Measurements from ENCODE around the gene YWHAB. TPM values are rescaled to one million over a fixed set of nuclear protein-coding genes. Genes with fewer than 3 reads are reported as not detected.

Gene YWHAB
- total RNA-seq, 1 donor from 2014 or later, result 293 TPM

GRCh38 chr20:44866703-44867335 lies 18.7 kb upstream of the YWHAB start:
- intact Hi-C loops (cut with micrococcal nuclease), result loop anchor here (1.0 to 2.0 kb wide), 3 partner anchors 66 to 182 kb away; no protein-coding TSS in a partner anchor

GRCh38 chr20:44869471-44869870 lies 16.0 kb upstream of the YWHAB start:
- intact Hi-C loops (cut with micrococcal nuclease), result no loop called here

GRCh38 chr20:44882360-44882759 lies 3.1 kb upstream of the YWHAB start:
- intact Hi-C loops (cut with micrococcal nuclease), result loop anchor here (10.0 kb wide), 1 partner anchor 668 kb away; the partner anchor contains the start of gene OSER1

- intact Hi-C loops (cut with micrococcal nuclease), result loop anchor here (10.0 kb wide), 1 partner anchor 669 kb away; the partner anchor contains the start of gene OSER1
Measured at GRCh38 chr20:44883214-44883902, 2.1 kb upstream of the YWHAB start.

GRCh38 chr20:44884907-44885391 lies 556 bp upstream of the YWHAB start:
- intact Hi-C loops (cut with micrococcal nuclease), result loop anchor here (1.0 to 10.0 kb wide), 4 partner anchors 25 to 670 kb away; partner anchors contain the start of genes OSER1, PABPC1L and SERINC3

GRCh38 chr20:44886266-44886651 lies 754 bp downstream of the YWHAB start:
- intact Hi-C loops (cut with micrococcal nuclease), result loop anchor here (2.0 to 10.0 kb wide), 4 partner anchors 81 to 671 kb away; partner anchors contain the start of genes OSER1, SERINC3 and STK4

GRCh38 chr20:44886828-44887227 lies 1.3 kb downstream of the YWHAB start:
- intact Hi-C loops (cut with micrococcal nuclease), result loop anchor here (2.0 to 10.0 kb wide), 4 partner anchors 80 to 672 kb away; partner anchors contain the start of genes OSER1, SERINC3 and STK4

- intact Hi-C loops (cut with micrococcal nuclease), result loop anchor here (2.0 to 10.0 kb wide), 4 partner anchors 79 to 673 kb away; partner anchors contain the start of genes OSER1, SERINC3 and STK4
Measured at GRCh38 chr20:44887466-44887865, 2.0 kb downstream of the YWHAB start.

GRCh38 chr20:44888226-44889103 lies 3.0 kb downstream of the YWHAB start:
- intact Hi-C loops (cut with micrococcal nuclease), result loop anchor here (5.0 to 10.0 kb wide), 3 partner anchors 201 to 674 kb away; partner anchors contain the start of genes OSER1 and SERINC3

- intact Hi-C loops (cut with micrococcal nuclease), result no loop called here
Measured at GRCh38 chr20:44891826-44892225, 6.3 kb downstream of the YWHAB start.

GRCh38 chr20:44894959-44895358 lies 9.5 kb downstream of the YWHAB start:
- intact Hi-C loops (cut with micrococcal nuclease), result no loop called here

- intact Hi-C loops (cut with micrococcal nuclease), result no loop called here
Measured at GRCh38 chr20:44896583-44896982, 11.1 kb downstream of the YWHAB start.

GRCh38 chr20:44897133-44897532 lies 11.6 kb downstream of the YWHAB start:
- intact Hi-C loops (cut with micrococcal nuclease), result no loop called here

- intact Hi-C loops (cut with micrococcal nuclease), result no loop called here
Measured at GRCh38 chr20:44900231-44900854, 14.8 kb downstream of the YWHAB start.

GRCh38 chr20:44901974-44902373 lies 16.5 kb downstream of the YWHAB start:
- intact Hi-C loops (cut with micrococcal nuclease), result no loop called here

- intact Hi-C loops (cut with micrococcal nuclease), result no loop called here
Measured at GRCh38 chr20:44904377-44904776, 18.9 kb downstream of the YWHAB start.

- intact Hi-C loops (cut with micrococcal nuclease), result no loop called here
Measured at GRCh38 chr20:44908987-44909871, 23.7 kb downstream of the YWHAB start.

- intact Hi-C loops (cut with micrococcal nuclease), result loop anchor here (1.0 to 5.0 kb wide), 3 partner anchors 25 to 187 kb away; partner anchors contain the start of genes STK4 and YWHAB
Measured at GRCh38 chr20:44909872-44910689, 24.6 kb downstream of the YWHAB start, which contains the start of gene PABPC1L. Gene PABPC1L, plus strand, starts transcription at chr20:44910060. Its CDS starts 84 bp downstream, at chr20:44910144.

Measured in T-helper 2 cell treated with Interferon-gamma antibody and Interleukin-4, amounts not matched to agents 100 ng/mL and 5 ng/mL, for 36 hours (primary cell).